ENCODE results near the gene ACACA.

- TF ChIP-seq PATZ1 (CRISPR knock-in tag; IDR thresholded peaks at IDR 0.05; ENCODE audit: borderline replicate concordance) (no peak), TSHZ2 (CRISPR knock-in tag; IDR thresholded peaks at IDR 0.05) (no peak), ZC3H10 (CRISPR knock-in tag; IDR thresholded peaks at IDR 0.05) (no peak), ZNF8 (CRISPR knock-in tag; IDR thresholded peaks at IDR 0.05) (no peak), GLIS3 (CRISPR knock-in tag; IDR thresholded peaks at IDR 0.05) (no peak)
Observed at GRCh38 chr17:37060094-37060493, 346.5 kb downstream of the ACACA start.
